ENCODE results near the gene MANBA. TPM values are rescaled to one million over a fixed set of nuclear protein-coding genes. Genes with fewer than 3 reads are reported as not detected.

The MANBA gene
- polyA plus RNA-seq, 3 donors, result 19.0 to 21.9 (median 19.3) TPM

DNA sequence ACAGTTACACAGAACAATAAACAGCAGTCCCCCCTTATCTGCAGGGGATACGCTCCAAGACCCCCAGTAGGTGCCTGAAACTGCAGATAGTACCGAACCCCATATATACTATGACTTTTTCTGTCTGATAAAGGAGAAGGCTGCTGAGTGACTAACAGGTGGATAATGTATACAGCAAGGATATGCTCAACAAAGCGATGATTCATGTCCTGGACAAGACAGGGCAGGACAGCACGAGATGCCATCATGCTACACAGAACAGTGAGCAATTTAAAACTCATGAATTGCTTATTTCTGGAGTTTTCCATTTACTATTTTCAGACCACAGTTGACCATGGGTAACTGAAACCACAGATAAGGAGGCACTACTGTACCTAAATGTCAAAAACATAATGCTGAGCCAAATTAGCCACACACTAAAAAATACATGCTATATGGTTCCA is 76.1 kb downstream of the MANBA start:
- no peak for DNase-seq

DNA sequence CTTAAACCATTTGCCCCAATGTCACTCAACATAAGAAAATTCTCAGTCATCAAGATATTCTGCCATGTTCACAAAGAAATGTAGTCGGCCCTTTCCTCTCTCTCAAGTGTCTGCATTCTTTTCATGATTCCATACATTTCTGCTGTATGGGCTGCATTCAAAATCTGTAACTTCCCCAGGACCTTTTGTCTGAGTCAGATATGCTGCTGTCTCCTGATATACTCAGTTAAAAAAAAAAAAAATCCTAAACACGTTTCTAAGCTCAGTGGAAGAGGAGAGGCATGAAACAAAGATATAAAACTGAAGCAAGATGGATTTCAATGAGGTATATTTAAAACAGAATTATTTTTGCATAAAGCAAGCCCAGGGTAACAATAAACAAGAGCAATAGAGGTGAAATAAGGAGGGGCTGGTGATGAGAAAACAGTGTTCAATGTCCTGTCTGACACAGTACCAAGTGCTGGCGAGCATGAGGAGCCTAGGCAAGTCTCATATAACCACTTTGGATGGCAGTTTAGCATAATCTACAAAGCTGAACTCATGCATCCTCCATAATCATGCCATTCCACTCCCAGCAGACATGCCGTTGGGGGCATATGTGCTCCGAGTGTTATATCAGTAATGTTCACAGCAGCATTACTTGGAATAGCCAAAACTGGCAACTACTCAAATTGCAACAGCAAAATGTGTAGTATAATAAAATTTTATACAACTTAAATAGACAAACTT is 76.7 kb downstream of the MANBA start:
- no peak for DNase-seq

GRCh38 chr4:102678695-102679335 is 82.0 kb downstream of the MANBA start:
- no peak for DNase-seq

DNA sequence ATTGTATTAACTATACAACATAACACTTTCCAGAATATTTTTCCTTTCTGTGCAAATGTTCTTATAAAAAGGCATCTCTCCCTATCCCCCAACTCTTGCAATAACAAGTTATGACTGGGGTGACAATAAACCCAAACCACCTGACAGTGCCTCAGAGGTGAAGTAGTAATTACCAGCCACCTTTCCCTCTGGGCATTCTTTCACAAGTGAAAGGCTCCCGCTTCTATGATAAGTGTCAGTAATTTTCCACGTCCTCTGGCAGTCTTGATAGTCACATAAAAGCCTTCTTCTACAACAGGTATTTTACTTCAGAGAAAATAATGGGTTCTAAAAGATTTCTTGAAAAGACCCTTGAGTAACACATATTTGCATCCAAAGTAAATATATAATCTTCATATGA is 82.7 kb downstream of the MANBA start:
- no peak for DNase-seq

DNA sequence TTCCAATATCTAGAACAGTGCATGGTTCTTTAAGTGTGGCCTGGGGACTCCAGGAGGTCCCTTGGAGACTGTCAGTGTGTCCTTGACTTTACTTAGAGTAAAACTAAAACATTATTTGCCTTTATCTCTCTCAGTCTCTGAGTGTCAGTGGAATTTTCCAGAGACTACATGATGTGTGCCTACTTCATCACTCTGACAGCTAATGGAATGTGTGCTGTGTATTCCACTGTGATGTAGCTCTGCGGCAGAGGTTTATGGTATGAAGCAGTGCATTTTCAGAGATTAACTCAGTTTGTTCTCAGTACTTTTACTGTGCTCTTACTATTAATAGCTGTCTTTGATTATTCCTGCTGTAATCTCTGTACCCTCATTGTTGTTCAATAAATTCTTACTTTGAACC is 85.6 kb downstream of the MANBA start:
- DNase-seq, result no peak

DNA sequence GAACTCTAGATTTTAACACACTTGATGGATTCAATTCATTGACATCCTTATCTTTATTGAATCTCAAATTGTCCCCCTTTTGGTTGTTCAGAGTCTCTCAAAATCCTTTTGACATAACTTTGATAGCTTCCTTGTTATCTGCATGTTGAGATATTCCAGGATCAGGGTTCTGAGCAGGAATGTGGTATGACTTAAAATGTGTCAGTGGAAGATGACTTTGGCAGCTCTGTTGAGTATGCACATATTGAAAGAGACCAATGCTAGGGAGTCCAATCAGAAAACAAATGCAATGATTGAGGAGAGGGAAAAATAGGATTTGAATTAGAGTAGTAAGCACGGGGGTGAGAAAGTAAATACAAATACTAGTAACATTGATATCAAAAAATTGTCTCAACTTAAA is 93.8 kb downstream of the MANBA start:
- no peak for DNase-seq

DNA sequence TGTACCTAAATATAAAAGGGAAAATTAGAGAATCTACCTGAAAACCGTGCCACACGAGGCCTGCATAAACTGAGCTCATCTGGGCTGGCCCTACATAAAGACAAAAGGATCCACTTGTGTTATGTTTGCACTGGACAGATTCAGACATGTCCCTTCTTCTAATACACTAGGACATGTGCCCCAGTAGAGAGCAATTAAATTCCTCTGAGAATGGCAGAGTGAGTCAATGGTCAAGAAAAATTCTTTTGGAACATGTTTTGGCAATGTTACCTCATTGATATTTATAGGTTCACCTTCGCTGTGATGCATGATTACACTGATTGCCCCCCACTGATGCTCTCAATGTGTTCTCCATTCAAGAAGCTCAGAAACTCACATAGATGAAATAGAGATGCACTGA is 95.2 kb downstream of the MANBA start:
- DNase-seq, result no peak

- DNase-seq, result no peak
These were observed 97.7 kb downstream of the MANBA start for GRCh38 chr4:102663073-102663472.

GRCh38 chr4:102657206-102657605 is 103.6 kb downstream of the MANBA start:
- no peak for DNase-seq

DNA sequence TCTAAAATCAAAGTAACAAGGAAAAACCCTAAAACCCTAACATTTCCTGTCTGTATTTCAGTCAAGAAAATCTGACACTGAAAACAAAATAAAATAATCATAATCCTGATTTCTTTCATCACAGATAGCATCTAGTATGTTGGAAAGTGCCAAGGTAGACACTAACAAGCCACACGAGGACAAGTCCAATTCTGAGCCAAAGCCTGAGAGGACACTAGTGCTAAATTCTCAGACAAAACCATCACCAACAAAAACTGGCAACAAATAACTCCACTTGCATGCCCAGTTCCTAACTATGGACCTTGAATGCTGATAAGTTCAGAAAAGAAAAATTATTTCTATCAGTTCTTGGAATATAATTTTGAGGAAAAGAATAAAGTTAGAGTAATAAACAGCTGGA is 113.7 kb downstream of the MANBA start:
- no peak for DNase-seq

GRCh38 chr4:102642631-102643298 is 118.0 kb downstream of the MANBA start:
- DNase-seq, result no peak

DNA sequence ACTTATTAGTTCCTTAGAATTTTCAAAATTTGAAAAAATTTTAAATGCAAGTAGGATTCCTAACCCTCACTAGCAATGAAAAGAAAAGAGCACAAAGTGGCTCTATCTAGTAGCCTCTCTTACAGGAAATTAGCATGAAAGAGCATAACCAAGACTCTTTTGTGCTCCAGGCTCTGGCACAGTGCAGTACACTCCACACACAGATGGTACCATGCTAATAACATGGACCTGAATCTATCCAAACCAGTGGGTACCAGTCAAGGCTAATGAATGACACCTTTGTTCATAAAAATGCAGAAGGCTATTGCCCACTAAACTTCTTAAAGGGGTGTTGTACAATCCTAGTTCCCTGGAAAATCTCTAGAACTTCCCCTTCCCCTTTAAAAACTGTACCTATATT is 119.0 kb downstream of the MANBA start:
- DNase-seq, result no peak

GRCh38 chr4:102640669-102641068 is 120.1 kb downstream of the MANBA start:
- DNase-seq, result no peak

- no peak for DNase-seq
These were observed 121.2 kb downstream of the MANBA start for GRCh38 chr4:102639598-102639997.

GRCh38 chr4:102638621-102639020 is 122.1 kb downstream of the MANBA start:
- no peak for DNase-seq

DNA sequence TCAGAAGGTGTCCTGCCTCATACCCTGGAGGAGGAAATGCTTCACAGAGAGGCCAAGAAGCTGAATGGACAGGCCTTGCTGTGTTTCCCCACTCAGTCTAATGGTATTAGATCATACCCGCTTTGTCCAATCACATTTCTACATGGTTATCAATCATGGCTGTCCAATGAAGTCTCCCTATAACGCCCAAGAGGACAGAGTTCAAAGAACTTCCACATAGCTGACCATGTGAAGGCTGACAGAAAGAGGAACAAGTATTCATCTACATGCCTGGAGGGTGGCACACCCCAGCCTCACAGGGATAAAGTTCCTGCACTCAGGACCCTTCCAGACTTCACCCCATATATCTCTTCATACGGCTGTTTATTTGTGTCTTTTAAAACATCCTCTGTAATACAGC is 123.4 kb downstream of the MANBA start:
- DNase-seq, result no peak

GRCh38 chr4:102633100-102633499 is 127.7 kb downstream of the MANBA start:
- no peak for DNase-seq

DNA sequence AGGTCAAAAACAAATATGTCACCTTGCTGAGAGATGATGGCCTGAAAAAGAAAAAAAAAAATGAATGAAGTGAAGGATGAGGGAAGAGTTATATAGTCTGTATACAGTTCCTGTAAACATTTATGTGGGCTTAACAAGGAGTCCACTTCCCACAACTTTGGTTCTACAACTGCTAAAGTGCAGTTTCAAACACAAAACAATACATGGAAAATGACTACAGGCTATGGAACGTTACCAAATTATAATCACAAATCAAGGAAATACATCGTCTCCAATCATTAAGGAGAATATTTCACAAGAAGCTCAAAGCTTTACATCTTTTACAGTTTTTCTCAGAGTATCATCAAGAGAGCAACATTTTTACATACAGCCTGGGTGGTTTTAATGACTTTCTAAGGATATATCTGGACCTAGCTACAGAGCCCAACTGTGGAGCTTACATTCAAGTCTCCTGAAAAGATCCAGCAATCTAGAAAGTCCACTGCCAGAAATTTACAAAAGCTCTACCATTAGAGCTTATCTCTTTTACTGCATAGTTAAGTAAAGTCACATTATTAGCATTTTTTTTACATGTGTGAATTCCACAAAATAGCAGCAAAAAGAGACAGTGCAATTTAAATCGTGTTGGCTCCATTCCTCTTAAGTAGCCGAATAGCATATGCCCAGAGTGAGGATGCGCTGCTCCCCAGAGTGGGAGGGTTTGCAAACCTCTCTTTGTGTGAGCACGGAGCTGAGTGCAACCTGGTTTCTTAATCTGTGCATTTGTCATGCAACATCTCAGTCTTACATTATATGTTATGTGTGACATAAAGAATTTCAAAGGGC is 128.3 kb downstream of the MANBA start:
- no peak for DNase-seq

GRCh38 chr4:102631616-102632015 is 129.2 kb downstream of the MANBA start:
- DNase-seq, result no peak

GRCh38 chr4:102629673-102630072 is 131.1 kb downstream of the MANBA start:
- DNase-seq, result no peak

- no peak for DNase-seq
These were observed 132.8 kb downstream of the MANBA start for GRCh38 chr4:102627831-102628523.

All from renal pelvis (tissue), 4 donors.